COLO829 (cell line): ENCODE results near the gene C17orf100.
"Not testable (repeated sequence)": the region's sequence is repeated elsewhere in the genome, so short reads cannot be mapped to it uniquely, and the experiment has no call there.

Experiments
- DNase-seq: peaks from one replicate; pipeline ENCODE4 v3.0.0; 2012; ENCODE audit warnings: low spot score

C17orf100 gene

GRCh38 chr17:6641247-6641863 is 10.2 kb upstream of the C17orf100 start:
- no peak for DNase-seq

GRCh38 chr17:6642592-6642991 is 9.0 kb upstream of the C17orf100 start:
- no peak for DNase-seq

GRCh38 chr17:6643451-6644125 is 8.0 kb upstream of the C17orf100 start:
- no peak for DNase-seq

- peak; percentile 26 for DNase-seq
Measured at GRCh38 chr17:6648181-6648580, 3.4 kb upstream of the C17orf100 start.

- DNase-seq, result no peak
Measured at GRCh38 chr17:6651919-6652452, 424 bp downstream of the C17orf100 start.

GRCh38 chr17:6654841-6655731 is 3.5 kb downstream of the C17orf100 start:
- DNase-seq, result no peak

GRCh38 chr17:6655732-6656361 is 4.3 kb downstream of the C17orf100 start:
- not testable (repeated sequence) for DNase-seq

GRCh38 chr17:6656797-6657632 is 5.5 kb downstream of the C17orf100 start:
- DNase-seq, result not testable (repeated sequence)

GRCh38 chr17:6657633-6658287 is 6.2 kb downstream of the C17orf100 start:
- DNase-seq, result no peak

- DNase-seq, result not testable (repeated sequence)
Measured at GRCh38 chr17:6658411-6658810, 6.8 kb downstream of the C17orf100 start.

GRCh38 chr17:6660101-6660500 is 8.5 kb downstream of the C17orf100 start:
- no peak for DNase-seq

GRCh38 chr17:6660805-6661463 is 9.4 kb downstream of the C17orf100 start:
- DNase-seq, result no peak

- DNase-seq, result no peak
Measured at GRCh38 chr17:6661464-6661848, 9.9 kb downstream of the C17orf100 start.

- DNase-seq, result not testable (repeated sequence)
Measured at GRCh38 chr17:6663200-6663599, 11.6 kb downstream of the C17orf100 start.

- DNase-seq, result peak; percentile 86
Measured at GRCh38 chr17:6666077-6666521, 14.5 kb downstream of the C17orf100 start.

GRCh38 chr17:6666557-6666956 is 15.0 kb downstream of the C17orf100 start:
- DNase-seq, result no peak

- no peak for DNase-seq
Measured at GRCh38 chr17:6667516-6667915, 16.0 kb downstream of the C17orf100 start.

GRCh38 chr17:6668219-6668618 is 16.7 kb downstream of the C17orf100 start:
- no peak for DNase-seq

GRCh38 chr17:6668727-6669425 is 17.3 kb downstream of the C17orf100 start:
- peak; percentile 93 for DNase-seq
